GM19023 (cell line): Measurements from ENCODE around the gene SLC2A8.

Experiments
- ATAC-seq: cut with Tn5 transposase; IDR thresholded peaks from one replicate; pipeline ENCODE4 v1.9.1; 2021; ENCODE audit warnings: mild to moderate bottlenecking, moderate library complexity; ENCODE audit not compliant: unreplicated experiment

Gene SLC2A8

GRCh38 chr9:127396808-127397645 is at the start of gene SLC2A8:
Gene SLC2A8 (plus strand): TSS chr9:127397169. CDS start chr9:127397231, 62 bp downstream.
- ATAC-seq, result peak; percentile 96

DNA sequence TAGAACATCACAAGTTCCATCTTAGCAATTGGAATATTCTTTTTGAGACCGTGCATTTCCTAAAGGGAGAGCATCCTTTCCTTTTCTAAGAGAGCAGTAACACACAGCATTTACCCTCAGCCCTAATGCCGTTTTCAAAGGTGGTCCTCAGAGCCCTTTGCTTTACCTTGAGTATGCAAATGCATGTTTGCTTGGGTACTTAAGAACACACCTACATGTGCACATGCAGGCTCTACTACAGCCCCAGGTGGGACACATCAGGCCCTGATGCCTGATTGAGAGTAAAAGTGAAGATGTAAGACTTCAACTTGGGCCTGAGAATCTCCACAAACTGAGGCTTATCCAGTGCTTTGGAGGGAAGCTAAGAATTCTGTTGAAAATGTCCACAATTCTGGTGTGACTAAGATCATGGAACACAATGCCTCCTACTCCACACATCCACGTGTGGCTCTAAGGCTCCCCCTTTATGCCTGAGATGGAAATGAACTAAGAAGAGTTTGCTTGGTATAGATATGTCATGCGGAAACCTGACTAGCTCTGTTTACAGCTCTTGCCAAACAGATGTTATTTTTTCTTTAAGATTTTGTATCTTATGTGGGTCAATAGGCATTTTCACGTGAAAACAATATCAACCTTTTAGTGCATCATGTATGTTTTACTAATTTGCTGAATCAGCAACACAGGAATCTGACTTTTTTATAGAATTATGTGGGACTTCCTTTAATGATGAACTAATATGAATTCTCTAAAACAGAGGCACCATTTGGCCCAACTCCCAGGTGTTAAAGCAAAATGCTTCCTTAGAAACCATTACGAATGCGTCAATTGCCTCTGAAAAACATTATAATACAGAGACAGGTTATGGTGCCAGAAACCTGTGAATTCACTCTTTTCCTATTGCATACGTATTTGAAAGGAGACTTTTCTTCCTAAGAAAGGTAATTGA is 48.9 kb upstream of the SLC2A8 start:
- ATAC-seq, result no peak

DNA sequence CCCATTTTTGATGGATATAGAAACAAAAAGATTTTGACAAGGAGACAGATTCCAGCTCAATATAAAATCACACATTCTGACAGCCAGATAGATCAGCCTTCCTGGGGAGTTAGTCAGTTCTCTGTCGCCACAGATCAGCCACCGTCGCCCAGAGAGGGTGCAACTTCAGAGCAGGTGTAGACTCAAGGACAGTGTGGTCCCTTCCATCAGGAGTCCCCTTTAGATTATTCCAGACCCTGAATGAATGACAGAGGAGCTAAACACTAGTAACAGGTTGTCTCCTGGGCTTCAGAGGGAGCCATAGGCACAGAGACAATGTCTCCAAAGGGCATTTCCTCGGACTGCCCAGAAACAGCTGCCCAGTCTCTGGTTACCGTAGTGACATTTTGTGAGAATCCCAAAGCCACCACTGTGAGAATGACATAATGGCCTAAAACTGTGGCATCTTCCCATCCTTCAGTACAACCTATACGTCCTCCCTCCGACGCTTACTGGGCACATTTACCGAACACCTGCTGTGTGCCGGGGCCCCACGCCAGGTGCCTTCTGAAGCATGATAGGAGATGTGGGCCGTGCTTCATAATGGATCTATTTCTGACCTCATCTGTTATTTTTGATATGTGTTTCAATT is 47.4 kb upstream of the SLC2A8 start:
- no peak for ATAC-seq

DNA sequence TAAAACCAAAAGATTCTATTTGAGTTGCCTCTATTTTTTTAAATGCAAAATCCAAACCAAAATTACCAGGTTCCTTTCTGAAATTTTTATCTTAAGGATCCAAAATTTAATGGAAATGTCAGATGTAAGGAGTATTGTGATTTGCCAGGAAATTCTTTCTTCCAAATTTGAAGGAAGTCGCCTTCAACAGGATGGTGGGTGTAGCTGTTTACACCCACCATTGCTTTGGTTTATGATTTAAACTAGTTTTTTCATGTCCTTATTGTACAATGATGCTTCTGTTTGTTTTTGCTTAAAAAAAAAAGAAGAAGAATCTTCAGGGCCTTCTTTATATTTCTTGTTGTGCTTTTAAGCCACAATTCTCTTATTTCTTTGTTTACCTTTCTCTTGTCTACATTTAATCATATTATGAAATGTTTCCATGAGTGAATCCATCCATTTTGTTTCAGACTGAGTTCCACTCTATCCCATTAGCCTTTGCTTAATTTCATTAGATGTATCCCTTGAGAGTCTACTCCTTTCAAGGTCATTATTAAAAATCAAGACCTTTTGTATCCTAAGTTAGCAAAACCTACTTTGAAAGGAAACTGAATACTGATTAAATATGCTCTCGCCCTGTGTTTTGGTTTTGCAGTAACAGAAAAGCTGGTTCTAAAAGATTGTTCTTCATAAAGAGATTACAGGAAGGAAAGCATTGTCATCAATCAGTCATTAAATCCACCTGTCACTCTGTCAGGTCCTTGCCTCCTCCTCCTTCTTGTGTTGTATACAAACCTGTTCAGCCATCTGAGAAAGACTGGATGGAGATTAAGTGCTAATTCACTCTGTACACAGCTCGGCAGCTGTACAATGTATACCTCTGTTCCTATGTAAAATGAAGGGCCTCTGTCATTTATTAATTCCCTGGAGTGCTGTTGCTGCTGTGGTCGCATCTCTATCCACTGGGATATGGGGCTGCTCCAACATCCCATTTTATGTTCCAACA is 45.5 kb upstream of the SLC2A8 start:
- no peak for ATAC-seq

DNA sequence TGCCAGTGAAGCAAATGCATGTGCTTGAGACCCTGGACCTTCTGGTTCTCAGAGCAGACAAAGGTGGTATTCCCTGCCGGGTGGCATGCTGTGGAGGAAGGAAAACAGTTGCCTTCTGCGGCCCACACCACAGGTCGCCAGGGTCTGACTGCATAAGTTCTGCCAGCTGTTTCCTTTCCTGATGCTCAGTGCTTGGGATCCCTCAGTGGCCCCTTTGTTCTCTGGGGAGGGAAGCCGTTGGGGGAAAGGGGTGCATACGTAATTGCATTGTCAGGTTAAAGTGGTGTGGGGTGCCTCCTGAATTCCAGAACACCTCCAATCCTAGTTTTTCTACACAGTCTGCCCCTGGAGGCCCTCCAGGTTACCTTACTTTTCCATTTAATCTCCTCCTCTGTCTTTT is 43.1 kb upstream of the SLC2A8 start:
- ATAC-seq, result no peak

DNA sequence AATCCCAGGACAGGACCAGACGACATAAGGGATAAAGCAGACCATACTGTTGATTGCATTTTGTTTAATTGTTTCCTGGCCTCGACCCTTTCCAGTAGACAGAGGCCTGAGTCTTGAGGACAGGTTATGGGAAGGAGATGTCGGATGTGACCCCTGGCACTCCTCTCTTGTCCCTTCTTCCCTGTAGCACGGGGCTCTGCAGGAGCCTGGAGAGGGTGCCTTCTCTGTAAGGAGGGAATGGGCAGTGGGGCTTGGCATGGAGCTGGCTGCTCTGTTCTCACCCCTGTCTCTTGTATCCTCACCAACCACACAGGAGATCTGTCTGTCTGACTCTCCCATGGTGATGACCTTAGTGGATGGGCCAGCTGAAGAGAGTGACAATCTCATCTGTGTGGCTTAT is 40.1 kb upstream of the SLC2A8 start:
- no peak for ATAC-seq

DNA sequence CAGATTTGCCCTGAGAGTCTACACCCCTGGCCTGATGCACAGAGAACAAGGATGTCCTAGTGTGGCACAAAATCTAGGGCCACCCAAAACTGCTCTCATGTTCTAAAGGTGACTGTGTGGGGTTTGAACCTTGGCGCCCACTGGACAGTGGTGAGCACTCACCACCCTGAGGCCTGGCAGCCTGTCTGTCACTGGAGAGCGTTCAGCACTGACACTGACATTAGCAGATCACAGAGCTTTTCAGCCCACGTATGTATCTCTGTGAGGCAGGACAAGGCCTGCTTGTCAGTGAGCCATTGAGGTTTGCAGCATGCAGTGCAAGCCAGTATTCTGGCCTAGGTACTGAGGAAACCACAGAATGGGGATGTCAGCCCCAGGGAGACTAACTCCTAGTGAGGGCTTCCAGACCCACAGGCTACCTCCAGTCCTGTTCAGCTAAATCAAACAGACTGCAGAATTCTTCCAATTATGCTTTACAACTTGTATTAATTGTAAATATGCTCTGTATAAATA is 38.9 kb upstream of the SLC2A8 start:
- ATAC-seq, result no peak

GRCh38 chr9:127358770-127359169 is 38.2 kb upstream of the SLC2A8 start:
- no peak for ATAC-seq

GRCh38 chr9:127360250-127360649 is 36.7 kb upstream of the SLC2A8 start:
- ATAC-seq, result no peak

GRCh38 chr9:127360829-127361228 is 36.1 kb upstream of the SLC2A8 start:
- ATAC-seq, result no peak

- ATAC-seq, result no peak
Measured at GRCh38 chr9:127361561-127361960, 35.4 kb upstream of the SLC2A8 start.

DNA sequence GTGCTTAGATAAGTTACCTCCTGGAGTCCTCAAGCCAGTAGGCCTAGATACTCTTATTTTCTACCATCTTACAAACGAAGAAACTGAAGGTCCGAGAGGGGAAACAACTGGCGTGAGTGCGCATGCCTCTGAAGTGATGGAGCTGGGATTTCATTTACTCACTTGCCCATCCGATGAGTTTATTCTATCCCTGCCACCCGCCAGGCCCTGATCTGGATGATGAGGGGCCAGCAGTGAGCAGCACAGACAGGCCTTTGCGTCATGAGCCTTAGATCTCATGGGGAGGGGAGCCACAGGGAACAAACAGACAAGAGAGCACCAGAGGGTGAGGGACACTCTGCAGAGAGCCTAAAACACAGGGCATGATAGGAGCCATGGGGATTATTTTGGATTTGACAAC is 34.1 kb upstream of the SLC2A8 start:
- ATAC-seq, result no peak

- no peak for ATAC-seq
Measured at GRCh38 chr9:127365461-127365860, 31.5 kb upstream of the SLC2A8 start.

- ATAC-seq, result no peak
Measured at GRCh38 chr9:127366594-127366993, 30.4 kb upstream of the SLC2A8 start.

- ATAC-seq, result no peak
Measured at GRCh38 chr9:127368852-127369402, 28.0 kb upstream of the SLC2A8 start.

DNA sequence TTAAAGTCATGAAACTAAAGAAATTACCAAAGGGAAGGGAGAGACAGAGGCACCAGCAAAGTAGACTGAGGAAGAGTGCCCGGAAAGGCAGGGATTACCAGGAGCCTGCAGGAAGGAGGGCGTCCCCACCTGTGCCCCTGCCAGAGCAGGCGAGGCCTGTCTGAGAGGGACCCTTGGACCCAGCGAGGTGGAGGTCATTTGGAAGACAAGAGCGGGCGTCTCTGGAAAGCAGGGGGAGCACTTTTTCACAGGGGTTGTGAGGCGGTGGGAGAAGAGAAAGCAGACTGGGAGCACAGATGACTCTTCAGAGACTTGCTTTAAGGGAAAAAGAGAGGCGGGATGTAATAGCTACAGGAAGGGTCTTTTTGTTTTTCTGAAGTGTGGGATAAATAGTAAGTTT is 27.5 kb upstream of the SLC2A8 start:
- no peak for ATAC-seq

- no peak for ATAC-seq
Measured at GRCh38 chr9:127370147-127370579, 26.8 kb upstream of the SLC2A8 start.

DNA sequence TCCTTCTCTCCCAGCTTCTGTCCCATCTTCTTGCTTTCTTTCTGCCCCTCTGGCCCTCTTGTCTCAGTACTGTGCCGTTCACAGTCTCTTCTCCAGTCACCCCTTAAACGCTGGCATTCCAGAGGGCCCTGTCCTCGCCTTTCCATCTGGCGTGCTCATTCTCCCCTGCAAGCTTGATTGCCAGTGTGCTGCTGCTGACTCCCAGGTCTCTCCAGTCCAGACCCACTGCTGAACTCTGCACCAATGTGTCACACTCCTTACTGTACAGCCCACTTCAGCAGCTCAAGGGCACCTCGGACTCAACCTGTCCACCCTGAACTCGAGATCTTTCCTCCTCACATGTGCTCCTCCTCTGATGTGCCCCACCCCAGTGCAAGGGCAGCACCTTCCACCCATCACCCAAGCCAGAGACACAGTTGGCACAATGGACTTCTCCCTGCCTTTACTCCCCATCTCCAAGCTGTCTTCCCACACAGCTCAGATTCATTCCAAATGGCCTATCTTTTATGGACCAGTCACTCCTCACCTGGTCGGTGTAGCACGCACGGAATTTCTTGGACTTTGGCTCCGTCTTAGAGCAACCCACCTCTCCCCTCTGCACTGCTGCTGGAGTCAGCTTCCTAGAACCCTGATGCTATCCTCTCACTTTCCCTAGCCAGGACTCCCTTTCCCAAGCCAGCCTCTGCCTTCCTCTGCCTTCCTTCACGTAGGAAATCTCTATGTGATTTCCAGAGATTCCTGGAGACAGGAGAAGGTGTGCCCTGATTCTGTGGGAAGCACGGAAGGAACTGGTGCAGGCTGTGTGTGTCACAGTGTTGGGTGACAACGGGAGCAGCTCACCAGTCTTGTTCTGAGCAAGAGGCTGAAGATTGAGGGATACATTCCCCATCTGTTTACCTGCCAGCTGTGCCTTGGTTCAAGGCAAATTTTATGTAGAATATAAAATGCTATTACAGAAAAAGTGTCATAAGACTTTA is 26.0 kb upstream of the SLC2A8 start:
- ATAC-seq, result no peak
